GM12878 (cell line): ENCODE data around the gene SGPP2. TPM values are rescaled to one million over a fixed set of nuclear protein-coding genes. Genes with fewer than 3 reads are reported as not detected.

Experiments used
- ATAC-seq: fragments of 200-7000 bp; cut with Tn5 transposase; 3 replicates; pipeline ENCODE4 v1.9.1; 2020; ENCODE audit warnings: mild to moderate bottlenecking, moderate library complexity
- BruUV-seq: library from RNA; stranded (reverse); fragments of 400-500 nt; replicated peaks from 2 replicates; lab custom pipeline; 2021; lab: Mats Ljungman, UMichigan
- CTCF ChIA-PET: fragments of 300-600 bp; sonication (Branson Sonifier 250); formaldehyde crosslinking; extraction: SDS; loops from one replicate; lab custom pipeline; 2021; ENCODE audit warnings: inconsistent platforms; lab: Yijun Ruan, JAX
- POLR2A ChIA-PET: fragments of 350-600 bp; formaldehyde crosslinking; extraction: SDS; loops from one replicate; lab custom pipeline; 2021; ENCODE audit warnings: inconsistent platforms; lab: Charles Lee
- RAD21 ChIA-PET: fragments of 300-600 bp; sonication (Branson Sonifier 250); formaldehyde crosslinking; loops from one replicate; lab custom pipeline; 2023; ENCODE audit warnings: antibody characterized with exemption; ENCODE audit not compliant: unreplicated experiment; lab: Charles Lee
- SMC1A ChIA-PET: fragments of 300-600 bp; sonication (Branson Sonifier 250); formaldehyde crosslinking; loops from one replicate; lab custom pipeline; 2023; ENCODE audit not compliant: unreplicated experiment, uncharacterized antibody; lab: Charles Lee
- DNase-seq: peaks from one replicate; pipeline ENCODE4 v3.0.0-alpha.2; 2011; ENCODE audit warnings: low read depth, low spot score
- FAIRE-seq: peaks from 3 replicates; lab custom pipeline; 2011; peaks lifted over from hg19 to GRCh38; lab: Jason Lieb, UNC
- H2AFZ ChIP-seq: 2 replicates; pipeline ENCODE4 v1.6.0; 2011; ENCODE audit warnings: low read depth, low read length, control low read depth; ENCODE audit not compliant: control insufficient read depth
- H3K27ac ChIP-seq: 2 replicates; pipeline ENCODE4 v1.5.1; 2011; ENCODE audit warnings: control low read depth; ENCODE audit not compliant: control insufficient read depth, insufficient read depth
- H3K27me3 ChIP-seq, 2 experiments: replicated peaks in 1 of 2; 2 replicates each; pipeline versions ENCODE4 v1.6.0 to v1.6.1; 2011; ENCODE audit warnings: low read length in 1 of 2; ENCODE audit not compliant: control insufficient read depth in 2 of 2, insufficient read depth in 2 of 2
- H3K36me3 ChIP-seq, 2 experiments: 2 replicates each; pipeline ENCODE4 v1.5.1; 2011; ENCODE audit warnings: low read length in 1 of 2; ENCODE audit not compliant: control insufficient read depth in 2 of 2, insufficient read depth in 2 of 2
- H3K4me1 ChIP-seq: 2 replicates; pipeline ENCODE4 v1.6.1; 2011; ENCODE audit warnings: mild to moderate bottlenecking, low read length, moderate library complexity, mixed read lengths; ENCODE audit not compliant: control insufficient read depth, insufficient read depth
- H3K4me2 ChIP-seq: 2 replicates; pipeline ENCODE4 v1.6.0; 2011; ENCODE audit warnings: control low read depth; ENCODE audit not compliant: control insufficient read depth, insufficient read depth
- H3K4me3 ChIP-seq: fragments of 200-600 bp; sonication (generic); 2 replicates; pipeline ENCODE4 v1.5.1; 2016
- H3K79me2 ChIP-seq: 2 replicates; pipeline ENCODE4 v1.6.0; 2011; ENCODE audit warnings: low read length; ENCODE audit not compliant: control insufficient read depth, insufficient read depth
- H3K9ac ChIP-seq: 2 replicates; pipeline ENCODE4 v1.8.0; 2011; ENCODE audit warnings: low read length, control low read depth, mixed read lengths; ENCODE audit not compliant: control insufficient read depth, insufficient read depth
- H3K9me3 ChIP-seq: replicated peaks from 3 replicates; pipeline ENCODE4 v1.5.1; 2011; ENCODE audit warnings: mild to moderate bottlenecking, low read length; ENCODE audit not compliant: control insufficient read depth, insufficient read depth
- H4K20me1 ChIP-seq: 2 replicates; pipeline ENCODE4 v1.6.0; 2011; ENCODE audit not compliant: control insufficient read depth, insufficient read depth
- BCL11A ChIP-seq: IDR thresholded peaks from 2 replicates; pipeline ENCODE4 v1.6.1; 2011; ENCODE audit warnings: low read depth, low read length
- CBFB ChIP-seq: IDR thresholded peaks from 2 replicates; pipeline ENCODE4 v1.6.1; 2016; ENCODE audit warnings: antibody characterized with exemption, low read depth
- CUX1 ChIP-seq: IDR thresholded peaks from 2 replicates; pipeline ENCODE4 v1.6.1; 2012; ENCODE audit warnings: improper control_type of control experiment, low read depth, low read length; ENCODE audit not compliant: insufficient replicate concordance
- SIX5 ChIP-seq: IDR thresholded peaks from 2 replicates; pipeline ENCODE4 v1.6.1; 2011; ENCODE audit warnings: mild to moderate bottlenecking, low read depth, low read length, moderate library complexity; ENCODE audit not compliant: severe bottlenecking
- WGBS: methylation state at CpG from one replicate; pipeline ENCODE4 v1.1.6; 2016; ENCODE audit warnings: low lambda C conversion rate; ENCODE audit not compliant: insufficient replicate concordance, insufficient coverage; ENCODE audit errors: missing lambda C conversion rate; 5-methylcytosine and 5-hydroxymethylcytosine counted together
- in situ Hi-C: fragments of 300-500 bp; cut with MboI; formaldehyde crosslinking; loops from 9 replicates; pipeline ENCODE4 v1.14.3; 2018; ENCODE audit warnings: mixed read lengths
- intact Hi-C: fragments of 100-400 bp; cut with micrococcal nuclease; formaldehyde crosslinking; loops from one replicate; pipeline ENCODE4 v1.14.2; 2022; ENCODE audit not compliant: unreplicated experiment
- polyA plus RNA-seq, 11 experiments: library from polyadenylated mRNA; depleted of rRNA in 4 of 11; unstranded in 6 of 11; stranded (reverse) in 5 of 11; fragments of >200 nt; fragmentation: Nextera tagmentation in 4 of 11; fragmentation: Illumina TruSeq in 1 of 11; extraction: Ambion mirVana in 4 of 11; extraction: Trizol in 1 of 11; gene quantifications; 1 replicate in 1 of 11; 2 replicates in 10 of 11; pipeline versions ENCODE4 v1.2.1 to v1.2.3, GENCODE V29; 2011 to 2016; ENCODE audit warnings: inconsistent platforms in 2 of 11, missing spikeins in 2 of 11, low read depth in 1 of 11
- total RNA-seq, 4 experiments: library from RNA; depleted of rRNA in 3 of 4; stranded (reverse); fragments of >200 nt in 3 of 4; fragmentation: Illumina TruSeq in 1 of 4; extraction: Trizol in 1 of 4; gene quantifications; 2 replicates each; pipeline versions ENCODE4 v1.2.1 to v1.2.3, GENCODE V29; 2013 to 2021

The SGPP2 gene
- total and polyA plus RNA-seq, 10 of the 15 experiments (the other 5 are each of a cell fraction or from before 2014, with no cell fraction given), result 3.5 to 84.9 (median 13.1) TPM

DNA sequence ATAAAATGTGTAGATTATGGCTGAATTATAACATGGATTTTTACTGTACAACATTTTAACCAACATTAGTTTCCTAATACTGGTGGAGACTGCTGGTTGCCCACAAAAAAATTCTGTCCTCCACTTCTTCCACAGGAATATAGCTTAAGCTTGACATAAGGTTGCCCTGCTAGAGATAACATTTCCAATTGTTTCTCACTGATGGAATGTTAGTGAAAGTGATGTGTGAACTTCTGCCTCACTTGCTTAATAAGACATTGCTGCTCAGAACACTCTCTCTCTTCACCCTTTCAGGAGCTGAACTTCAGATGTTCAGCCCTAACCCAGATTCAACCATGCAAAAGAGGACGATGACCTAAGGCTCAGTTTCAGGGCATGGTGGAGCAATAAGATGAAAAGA, 2.7 kb upstream of the SGPP2 start:
- Histone ChIP-seq H3K9me3 (no peaks in the 10 kb centered on the region; the same call in 2 of the 3 replicates), H3K36me3 (no peaks in the 10 kb centered on the region), H3K4me2 (no peak overlapping the region), H3K4me3 (no peak overlapping the region), H3K79me2 (peaks cover 30% of the 10 kb centered on the region), H4K20me1 (no peaks in the 10 kb centered on the region), H3K4me1 (peaks cover 21% of the 10 kb centered on the region; the same call in 1 of the 2 replicates), H3K27me3 (no peaks in the 10 kb centered on the region), H3K9ac (no peak overlapping the region), H3K27ac (no peak overlapping the region), H2AFZ (no peak overlapping the region)
- 92% methylated on average over 1 of the region's 1 CpG for WGBS
- SMC1A ChIA-PET, result interaction anchor here (0.7 to 6.8 kb wide), 10 partner anchors 9 to 103 kb away, joined by 3 to 40 read pairs (median 13); no protein-coding TSS in a partner anchor
- POLR2A ChIA-PET, result interaction anchor here (0.9 to 1.3 kb wide), 3 partner anchors 12 to 100 kb away, joined by 3 to 5 read pairs (median 3); no protein-coding TSS in a partner anchor
- no peak for FAIRE-seq
- RAD21 ChIA-PET, result interaction anchor here (0.6 to 9.4 kb wide), 10 partner anchors 10 to 1339 kb away, joined by 3 to 119 read pairs (median 3); a partner anchor contains a TSS
- no TSS peak for BruUV-seq
- in situ Hi-C loops (no loop called here), intact Hi-C loops (no loop called here)
- CTCF ChIA-PET, result interaction anchor here (0.6 to 5.3 kb wide), 13 partner anchors 8 to 190 kb away, joined by 3 to 33 read pairs (median 6); a partner anchor contains a TSS
- no peak for ATAC-seq
- TF ChIP-seq BCL11A, result no peak
- no peak for TF ChIP-seq SIX5
- no peak for TF ChIP-seq CUX1
- no peak for TF ChIP-seq CBFB
- DNase-seq, result no peak
